COLO829 (cell line): ENCODE measurements around the gene PSMD8.
A peak's percentile ranks its signal among the peaks of the same experiment; 100 is the strongest.
"Not testable (repeated sequence)": the region's sequence is repeated elsewhere in the genome, so short reads cannot be mapped to it uniquely, and the experiment has no call there.

Source experiments
- DNase-seq: peaks from one replicate; pipeline ENCODE4 v3.0.0; 2012; ENCODE audit warnings: low spot score

The PSMD8 gene

GRCh38 chr19:38411041-38411712 lies 36.8 kb downstream of the PSMD8 start:
- DNase-seq = no peak

GRCh38 chr19:38411898-38412297 lies 37.5 kb downstream of the PSMD8 start:
- DNase-seq = not testable (repeated sequence)

- DNase-seq = no peak
Measured at GRCh38 chr19:38412491-38412890, 38.1 kb downstream of the PSMD8 start.

- no peak for DNase-seq
Measured at GRCh38 chr19:38412961-38413360, 38.6 kb downstream of the PSMD8 start.

- no peak for DNase-seq
Measured at GRCh38 chr19:38413416-38413815, 39.0 kb downstream of the PSMD8 start.

GRCh38 chr19:38417146-38417543 lies 42.8 kb downstream of the PSMD8 start:
- DNase-seq = no peak

- DNase-seq = peak; percentile 34
Measured at GRCh38 chr19:38417544-38418506, 43.5 kb downstream of the PSMD8 start.

- no peak for DNase-seq
Measured at GRCh38 chr19:38420935-38421334, 46.6 kb downstream of the PSMD8 start.

GRCh38 chr19:38421856-38422255 lies 47.5 kb downstream of the PSMD8 start:
- no peak for DNase-seq

GRCh38 chr19:38422438-38422837 lies 48.1 kb downstream of the PSMD8 start:
- DNase-seq = no peak

- no peak for DNase-seq
Measured at GRCh38 chr19:38424272-38424671, 49.9 kb downstream of the PSMD8 start.

- DNase-seq = no peak
Measured at GRCh38 chr19:38425222-38425809, 50.9 kb downstream of the PSMD8 start.

GRCh38 chr19:38425810-38426466 lies 51.6 kb downstream of the PSMD8 start, which contains the start of gene RASGRP4:
RASGRP4 (minus strand) TSS chr19:38426219; CDS start chr19:38426091, 128 bp downstream.
- no peak for DNase-seq

GRCh38 chr19:38427035-38427677 lies 52.8 kb downstream of the PSMD8 start:
- not testable (repeated sequence) for DNase-seq

GRCh38 chr19:38429055-38429810 lies 54.9 kb downstream of the PSMD8 start:
- no peak for DNase-seq

- DNase-seq = no peak
Measured at GRCh38 chr19:38429811-38430156, 55.4 kb downstream of the PSMD8 start.

GRCh38 chr19:38430931-38431330 lies 56.6 kb downstream of the PSMD8 start:
- DNase-seq = no peak

- no peak for DNase-seq
Measured at GRCh38 chr19:38433268-38433733, 58.9 kb downstream of the PSMD8 start, which contains the start of gene RYR1. RYR1 (plus strand) TSS chr19:38433691; CDS start chr19:38433830, 139 bp downstream.
